ENCODE measurements around the gene GRIK5. TPM values are rescaled to one million over a fixed set of nuclear protein-coding genes. Genes with fewer than 3 reads are reported as not detected.

GRIK5 gene
- total and polyA plus RNA-seq, 2 donors (not counting 3 experiments of a cell fraction or from before 2014, with no cell fraction given) = 0.80 to 2.2 TPM

DNA sequence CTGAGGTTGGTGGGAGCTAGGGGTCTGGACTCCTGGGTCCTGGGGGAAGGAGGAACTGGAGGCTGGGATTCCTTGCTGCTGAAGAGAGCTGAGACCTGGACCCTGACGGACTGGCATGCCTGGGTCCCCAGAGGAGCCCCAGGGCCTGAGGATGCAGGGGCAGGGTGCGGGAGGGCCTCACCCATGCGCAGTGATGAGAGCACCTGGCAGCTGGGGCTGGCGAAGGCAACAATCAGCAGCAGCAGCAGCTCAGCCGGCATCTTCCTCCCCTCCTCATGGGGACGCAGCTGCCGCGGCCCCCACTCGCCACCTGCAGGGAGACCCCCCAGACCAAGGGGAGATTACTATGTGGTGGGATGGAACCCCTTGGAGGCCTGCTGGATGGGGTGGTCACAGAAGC lies 4.5 kb downstream of the GRIK5 start:
- CTCF ChIA-PET = interaction anchor here (0.8 to 1.4 kb wide), 2 partner anchors 10 to 51 kb away, joined by 3 read pairs; partner anchors contain the start of gene ZNF574
- Histone ChIP-seq H3K9me1 (replicated peaks; ENCODE audit: control insufficient read depth, extremely low read depth, insufficient read depth, low read length) (no peaks in the 10 kb centered on the region), H3K9ac (replicated peaks; ENCODE audit: extremely low read depth, insufficient read depth, low read length) (no peak overlapping the region), H3K27ac (ENCODE audit: insufficient read depth, low read depth, low read length) (no peak overlapping the region), H3K79me2 (ENCODE audit: control insufficient read depth, insufficient read depth, low read length) (no peaks in the 10 kb centered on the region), H3K4me3 (replicated peaks in 1 of 3; ENCODE audit: insufficient read depth in 1 of 3, low read depth in 1 of 3, low read length in 3 of 3) (no peak overlapping the region), H2AFZ (ENCODE audit: low read depth, low read length) (no peak overlapping the region), H4K20me1 (replicated peaks; ENCODE audit: control insufficient read depth, extremely low read depth, insufficient read depth, low read length) (no peaks in the 10 kb centered on the region), H3K4me1 (ENCODE audit: control insufficient read depth, extremely low read depth, insufficient read depth, low read length) (no peaks in the 10 kb centered on the region), H3K4me2 (ENCODE audit: insufficient read depth, low read length) (no peak overlapping the region), H3K9me3 (replicated peaks; ENCODE audit: control insufficient read depth, insufficient read depth, low read length) (no peaks in the 10 kb centered on the region), H3K27me3 (ENCODE audit: control insufficient read depth in 2 of 2, insufficient read depth in 2 of 2, low read length in 2 of 2) (peaks cover 24 to 29% of the 10 kb centered on the region in 2 experiments), H3K36me3 (ENCODE audit: control insufficient read depth in 2 of 2, extremely low read depth in 1 of 2, insufficient read depth in 2 of 2, low read length in 2 of 2) (no peaks in the 10 kb centered on the region)
- FAIRE-seq (no peak), DNase-seq (ENCODE audit: low read depth, low spot score) (no peak)
- TF ChIP-seq, protein P1, sequence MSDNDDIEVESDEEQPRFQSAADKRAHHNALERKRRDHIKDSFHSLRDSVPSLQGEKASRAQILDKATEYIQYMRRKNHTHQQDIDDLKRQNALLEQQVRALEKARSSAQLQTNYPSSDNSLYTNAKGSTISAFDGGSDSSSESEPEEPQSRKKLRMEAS (IDR thresholded peaks at IDR 0.05; ENCODE audit: insufficient read depth, insufficient read length) = no peak
- no peak for TF ChIP-seq MYC (IDR thresholded peaks at IDR 0.05; ENCODE audit: low read depth, low read length)
- TF ChIP-seq POLR2AphosphoS5 (IDR thresholded peaks at IDR 0.05; ENCODE audit: insufficient read depth, low read depth, low read length) = no peak
- TF ChIP-seq JUN (IDR thresholded peaks at IDR 0.05; ENCODE audit: borderline replicate concordance, insufficient read depth, insufficient read length, low read depth) = no peak
- no peak for TF ChIP-seq GATA2 (IDR thresholded peaks at IDR 0.05; ENCODE audit: insufficient read depth, insufficient read length, low read depth, low read length)
- no peak for TF ChIP-seq FOS (IDR thresholded peaks at IDR 0.05; ENCODE audit: borderline replicate concordance, insufficient read depth, low read length)
- POLR2A ChIA-PET = no interaction called here
- dilution Hi-C loops (cut with MboI; ENCODE audit: extremely low pct_ligation_motif_present, low sequenced_read_pairs) = no loop called here
- intact Hi-C loops (cut with micrococcal nuclease) = no loop called here
- no TSS peak for BruUV-seq (replicated peaks)

DNA sequence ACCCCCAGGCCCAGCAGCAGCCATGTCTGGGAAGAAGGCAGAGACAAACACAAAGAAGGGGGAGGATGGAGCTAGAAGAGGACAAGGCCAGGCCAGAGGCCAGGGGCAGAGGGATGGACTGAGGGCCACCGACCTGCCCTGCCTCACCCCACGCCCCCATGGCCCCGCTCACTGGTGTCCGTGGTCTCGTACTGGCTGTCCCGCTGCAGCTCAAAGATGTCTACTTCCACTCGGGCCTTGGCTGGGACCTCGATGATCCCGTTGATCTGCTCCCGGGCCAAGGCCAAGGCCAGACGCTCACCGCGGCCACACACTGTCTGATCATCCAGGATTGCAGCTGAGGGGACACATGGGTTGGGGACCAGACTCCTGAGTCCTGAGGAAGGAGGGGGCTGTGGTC lies 5.0 kb downstream of the GRIK5 start:
- ChIA-PET CTCF (interaction anchor here (0.6 to 1.4 kb wide), 3 partner anchors 11 to 237 kb away, joined by 3 to 6 read pairs (median 3); partner anchors contain the start of genes PAFAH1B3 and ZNF574), POLR2A (no interaction called here)

More for the DNA sequence above, 5.0 kb downstream of the GRIK5 start:
- Histone ChIP-seq H3K27me3 (ENCODE audit: control insufficient read depth in 2 of 2, insufficient read depth in 2 of 2, low read length in 2 of 2) (peaks cover 21 to 26% of the 10 kb centered on the region in 2 experiments), H3K4me2 (ENCODE audit: insufficient read depth, low read length) (no peak overlapping the region), H3K36me3 (ENCODE audit: control insufficient read depth in 2 of 2, extremely low read depth in 1 of 2, insufficient read depth in 2 of 2, low read length in 2 of 2) (no peaks in the 10 kb centered on the region), H3K9me3 (replicated peaks; ENCODE audit: control insufficient read depth, insufficient read depth, low read length) (no peaks in the 10 kb centered on the region), H2AFZ (ENCODE audit: low read depth, low read length) (no peak overlapping the region), H3K4me3 (replicated peaks in 1 of 3; ENCODE audit: insufficient read depth in 1 of 3, low read depth in 1 of 3, low read length in 3 of 3) (no peak overlapping the region), H3K4me1 (ENCODE audit: control insufficient read depth, extremely low read depth, insufficient read depth, low read length) (no peaks in the 10 kb centered on the region), H3K9ac (replicated peaks; ENCODE audit: extremely low read depth, insufficient read depth, low read length) (no peak overlapping the region), H3K9me1 (replicated peaks; ENCODE audit: control insufficient read depth, extremely low read depth, insufficient read depth, low read length) (no peaks in the 10 kb centered on the region), H4K20me1 (replicated peaks; ENCODE audit: control insufficient read depth, extremely low read depth, insufficient read depth, low read length) (no peaks in the 10 kb centered on the region), H3K79me2 (ENCODE audit: control insufficient read depth, insufficient read depth, low read length) (no peaks in the 10 kb centered on the region), H3K27ac (ENCODE audit: insufficient read depth, low read depth, low read length) (no peak overlapping the region)
- intact Hi-C loops (cut with micrococcal nuclease) (no loop called here), dilution Hi-C loops (cut with MboI; ENCODE audit: extremely low pct_ligation_motif_present, low sequenced_read_pairs) (no loop called here)
- no TSS peak for BruUV-seq (replicated peaks)
- no peak for FAIRE-seq
- no peak for DNase-seq (ENCODE audit: low read depth, low spot score)
- TF ChIP-seq, protein P2, sequence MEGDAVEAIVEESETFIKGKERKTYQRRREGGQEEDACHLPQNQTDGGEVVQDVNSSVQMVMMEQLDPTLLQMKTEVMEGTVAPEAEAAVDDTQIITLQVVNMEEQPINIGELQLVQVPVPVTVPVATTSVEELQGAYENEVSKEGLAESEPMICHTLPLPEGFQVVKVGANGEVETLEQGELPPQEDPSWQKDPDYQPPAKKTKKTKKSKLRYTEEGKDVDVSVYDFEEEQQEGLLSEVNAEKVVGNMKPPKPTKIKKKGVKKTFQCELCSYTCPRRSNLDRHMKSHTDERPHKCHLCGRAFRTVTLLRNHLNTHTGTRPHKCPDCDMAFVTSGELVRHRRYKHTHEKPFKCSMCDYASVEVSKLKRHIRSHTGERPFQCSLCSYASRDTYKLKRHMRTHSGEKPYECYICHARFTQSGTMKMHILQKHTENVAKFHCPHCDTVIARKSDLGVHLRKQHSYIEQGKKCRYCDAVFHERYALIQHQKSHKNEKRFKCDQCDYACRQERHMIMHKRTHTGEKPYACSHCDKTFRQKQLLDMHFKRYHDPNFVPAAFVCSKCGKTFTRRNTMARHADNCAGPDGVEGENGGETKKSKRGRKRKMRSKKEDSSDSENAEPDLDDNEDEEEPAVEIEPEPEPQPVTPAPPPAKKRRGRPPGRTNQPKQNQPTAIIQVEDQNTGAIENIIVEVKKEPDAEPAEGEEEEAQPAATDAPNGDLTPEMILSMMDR (IDR thresholded peaks at IDR 0.05; ENCODE audit: extremely low read depth in 1 of 2, insufficient read depth in 1 of 2, low read depth in 1 of 2, low read length in 2 of 2) = no peak
- TF ChIP-seq JUN (IDR thresholded peaks at IDR 0.05; ENCODE audit: borderline replicate concordance, insufficient read depth, insufficient read length, low read depth) (no peak), FOS (IDR thresholded peaks at IDR 0.05; ENCODE audit: borderline replicate concordance, insufficient read depth, low read length) (no peak), POLR2AphosphoS5 (IDR thresholded peaks at IDR 0.05; ENCODE audit: insufficient read depth, low read depth, low read length) (no peak), EZH2 (IDR thresholded peaks at IDR 0.05; ENCODE audit: borderline replicate concordance, low read depth, low read length, severe bottlenecking) (no peak), POLR2A (IDR thresholded peaks at IDR 0.05; ENCODE audit: low read depth, low read length) (no peak)
- TF ChIP-seq, protein P1 (IDR thresholded peaks at IDR 0.05; ENCODE audit: insufficient read depth, insufficient read length) = no peak

Measured in endothelial cell of umbilical vein (primary cell).